ENCODE data around the gene CREB3L1.

- no peak for TF ChIP-seq CTCF (IDR thresholded peaks at IDR 0.05 in 8 of 11, conservative IDR thresholded peaks at IDR 0.05 in 3 of 11)
- TF ChIP-seq POLR2AphosphoS5 (IDR thresholded peaks at IDR 0.05) = no peak
- no peak for TF ChIP-seq POLR2A (IDR thresholded peaks at IDR 0.05)
Measured at GRCh38 chr11:46263120-46263519, 14.3 kb upstream of the CREB3L1 start.
